ENCODE data around the gene ATCAY.
"Not testable (repeated sequence)": the region's sequence is repeated elsewhere in the genome, so short reads cannot be mapped to it uniquely, and the experiment has no call there.

The ATCAY gene

DNA sequence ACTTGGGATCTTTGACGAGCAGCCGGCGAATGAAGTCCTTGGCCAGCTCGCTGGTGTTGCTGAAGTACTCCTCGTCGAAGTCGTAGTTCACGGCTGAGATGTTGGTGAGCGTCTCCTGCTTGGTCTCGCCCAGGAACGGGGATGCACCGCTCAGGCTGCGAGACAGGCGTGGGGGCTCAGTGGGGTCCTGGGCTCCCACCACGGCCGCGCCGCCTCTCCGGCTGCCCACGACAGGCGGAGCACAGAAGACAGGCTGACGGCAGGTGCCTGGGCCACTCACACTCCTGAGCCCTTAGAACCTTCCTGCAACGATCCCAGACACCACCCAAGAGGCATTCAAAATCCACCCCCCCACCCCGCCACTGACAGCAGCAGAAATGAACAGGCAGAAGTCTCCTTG, 80.5 kb downstream of the ATCAY start:
- no peak overlapping the region for H3K4me3 ChIP-seq (ENCODE audit: low read length)
- no peaks in the 10 kb centered on the region for H3K27me3 ChIP-seq (ENCODE audit: control insufficient read depth, insufficient read depth, low read length)
- H3K36me3 ChIP-seq (ENCODE audit: control insufficient read depth, insufficient read depth, low read length) = peaks cover 5% of the 10 kb centered on the region
- peaks cover 5% of the 10 kb centered on the region for H3K4me1 ChIP-seq (ENCODE audit: control insufficient read depth, insufficient read depth, low read length)
- no peaks in the 10 kb centered on the region for H3K9me3 ChIP-seq (ENCODE audit: control insufficient read depth, low read length)
- H3K9ac ChIP-seq (ENCODE audit: low read length) = no peak overlapping the region

DNA sequence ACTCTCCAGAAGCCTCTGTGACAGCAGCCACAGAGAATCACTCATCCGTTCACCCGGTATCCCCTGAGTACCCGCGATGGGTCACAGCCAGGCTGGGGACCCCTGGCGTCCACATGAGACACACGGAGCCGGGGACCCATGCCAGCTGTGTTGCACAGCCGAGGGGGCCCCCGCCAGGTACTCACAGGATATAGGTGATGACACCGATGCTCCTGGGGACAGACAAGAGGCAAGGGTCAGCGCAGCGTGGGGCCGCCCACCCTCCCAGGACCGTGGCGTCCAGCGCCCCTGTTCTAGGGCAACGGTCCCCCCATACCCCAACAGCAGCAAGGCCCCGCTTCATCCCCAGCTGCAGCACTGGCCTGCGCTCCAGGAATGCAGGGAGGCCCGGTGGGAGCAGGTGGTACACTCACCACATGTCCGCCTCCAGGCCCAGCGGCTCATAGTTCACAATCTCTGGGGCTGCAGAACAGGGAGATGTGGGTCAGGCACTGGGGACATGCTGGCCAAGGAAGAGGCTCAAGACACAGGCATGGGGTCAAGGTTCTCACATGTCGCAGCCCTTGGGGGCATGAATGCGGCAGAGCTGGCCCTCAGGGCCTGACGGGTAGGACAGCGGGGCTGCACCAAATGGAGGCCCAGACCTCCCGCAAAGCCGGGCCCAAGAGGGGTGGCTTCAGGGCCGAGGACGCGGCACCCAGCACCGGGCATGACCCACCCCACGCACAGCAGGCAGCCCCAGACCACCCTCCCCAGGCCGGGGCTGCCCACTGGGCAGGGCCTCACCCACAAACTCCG, 83.2 kb downstream of the ATCAY start:
- H3K4me3 ChIP-seq (ENCODE audit: low read length) = no peak overlapping the region
- H3K9me3 ChIP-seq (ENCODE audit: control insufficient read depth, low read length) = no peaks in the 10 kb centered on the region
- H3K27me3 ChIP-seq (ENCODE audit: control insufficient read depth, insufficient read depth, low read length) = no peaks in the 10 kb centered on the region
- no peak overlapping the region for H3K9ac ChIP-seq (ENCODE audit: low read length)
- peaks cover 24% of the 10 kb centered on the region for H3K4me1 ChIP-seq (ENCODE audit: control insufficient read depth, insufficient read depth, low read length)
- H3K36me3 ChIP-seq (ENCODE audit: control insufficient read depth, insufficient read depth, low read length) = peaks cover 5% of the 10 kb centered on the region

DNA sequence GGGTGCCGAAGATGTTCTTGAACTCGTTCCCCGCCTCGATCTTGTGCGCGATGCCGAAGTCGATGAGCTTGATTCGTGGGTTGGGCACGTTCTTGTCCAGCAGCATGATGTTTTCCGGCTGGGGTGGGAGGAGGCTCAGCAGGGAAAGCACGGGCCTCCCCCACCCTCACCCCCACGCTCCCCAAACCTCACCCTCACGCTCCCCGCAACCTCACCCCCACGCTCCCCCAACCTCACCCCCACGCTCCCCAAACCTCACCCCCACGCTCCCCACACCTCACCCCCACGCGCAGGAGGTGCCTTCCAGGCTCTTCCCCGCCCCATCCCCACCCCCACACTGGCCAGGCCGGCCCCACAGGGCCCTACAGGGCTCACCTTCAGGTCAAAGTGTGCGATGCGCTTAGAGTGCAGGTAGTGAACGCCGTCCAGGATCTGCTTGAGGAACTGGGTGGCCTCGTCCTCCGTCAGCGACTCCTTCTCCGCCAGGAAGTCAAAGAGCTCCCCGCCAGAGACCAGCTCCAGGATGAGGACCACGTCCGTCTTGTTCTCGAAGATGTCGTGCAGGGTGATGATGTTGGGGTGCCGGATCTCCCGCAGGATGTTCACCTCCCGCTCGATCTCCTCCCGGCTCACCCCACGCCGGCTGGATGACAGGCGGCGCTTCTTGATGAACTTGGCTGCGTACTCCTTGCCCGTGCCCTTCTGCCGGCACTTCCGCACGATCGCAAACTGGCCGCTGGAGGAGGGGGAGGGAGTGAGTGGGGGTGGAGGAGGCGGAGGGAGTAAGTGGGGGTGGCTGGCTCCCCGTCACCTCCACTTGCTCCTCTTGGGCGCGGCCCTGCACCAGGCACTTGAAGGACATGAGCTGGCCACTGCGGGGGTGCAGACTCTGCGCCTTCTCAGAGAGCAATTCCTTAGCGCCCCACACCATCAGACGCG, 84.0 kb downstream of the ATCAY start:
- Histone ChIP-seq H3K9me3 (ENCODE audit: control insufficient read depth, low read length) (no peaks in the 10 kb centered on the region), H3K36me3 (ENCODE audit: control insufficient read depth, insufficient read depth, low read length) (peaks cover 5% of the 10 kb centered on the region), H3K27me3 (ENCODE audit: control insufficient read depth, insufficient read depth, low read length) (no peaks in the 10 kb centered on the region), H3K4me1 (ENCODE audit: control insufficient read depth, insufficient read depth, low read length) (peaks cover 33% of the 10 kb centered on the region), H3K9ac (ENCODE audit: low read length) (no peak overlapping the region), H3K4me3 (ENCODE audit: low read length) (no peak overlapping the region)

DNA sequence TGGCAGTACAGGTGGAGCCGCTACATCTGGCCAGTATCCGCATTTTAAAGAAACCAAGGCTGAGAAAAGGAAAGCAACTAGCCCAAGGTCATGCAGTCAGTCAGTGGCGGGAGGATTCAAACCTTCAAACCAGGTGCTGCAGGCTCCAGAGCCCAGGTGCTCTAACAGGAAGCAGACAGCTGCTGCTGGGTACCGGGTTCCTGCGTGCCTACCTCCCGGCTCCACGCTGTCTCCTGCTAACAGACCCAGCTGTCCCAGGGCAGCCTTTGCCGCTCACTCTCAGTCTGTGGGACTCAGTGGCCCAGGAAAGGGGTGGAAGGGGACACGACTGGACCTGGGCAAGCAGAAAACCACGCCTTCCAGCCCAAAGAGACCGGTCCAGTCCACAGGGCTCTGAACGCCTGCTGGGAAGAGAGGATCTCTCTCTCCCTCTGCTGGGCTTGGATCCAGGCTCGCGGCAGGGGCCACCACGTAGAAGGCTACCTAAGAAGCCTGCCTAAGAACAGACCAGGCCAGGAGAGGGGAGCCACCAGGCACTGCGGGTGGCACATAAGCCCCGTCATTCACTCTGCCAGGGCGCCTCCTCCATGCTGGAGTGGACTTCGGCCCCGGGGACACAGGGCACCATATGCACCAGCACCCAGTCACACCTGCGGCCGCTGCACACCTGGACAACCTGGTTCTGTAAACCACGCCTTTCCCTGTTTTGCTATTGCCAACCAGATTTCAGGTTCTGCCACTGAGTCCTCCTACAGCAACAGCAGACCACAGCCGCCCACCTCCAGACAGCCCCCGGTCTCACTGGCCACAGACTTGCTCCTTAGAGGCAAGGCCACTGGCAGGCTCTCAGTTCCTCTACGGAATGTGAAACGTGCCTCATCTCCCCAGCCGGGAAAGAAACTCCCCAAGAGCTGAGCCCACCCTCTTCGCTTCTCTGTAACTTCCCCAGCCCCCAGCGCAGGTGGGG, 85.8 kb downstream of the ATCAY start:
- H3K9ac ChIP-seq (ENCODE audit: low read length) = peak overlapping the region; percentile 56
- no peaks in the 10 kb centered on the region for H3K27me3 ChIP-seq (ENCODE audit: control insufficient read depth, insufficient read depth, low read length)
- H3K4me1 ChIP-seq (ENCODE audit: control insufficient read depth, insufficient read depth, low read length) = peaks cover 41% of the 10 kb centered on the region
- peaks cover 3% of the 10 kb centered on the region for H3K36me3 ChIP-seq (ENCODE audit: control insufficient read depth, insufficient read depth, low read length)
- H3K4me3 ChIP-seq (ENCODE audit: low read length) = peak overlapping the region; percentile 42
- no peaks in the 10 kb centered on the region for H3K9me3 ChIP-seq (ENCODE audit: control insufficient read depth, low read length)

DNA sequence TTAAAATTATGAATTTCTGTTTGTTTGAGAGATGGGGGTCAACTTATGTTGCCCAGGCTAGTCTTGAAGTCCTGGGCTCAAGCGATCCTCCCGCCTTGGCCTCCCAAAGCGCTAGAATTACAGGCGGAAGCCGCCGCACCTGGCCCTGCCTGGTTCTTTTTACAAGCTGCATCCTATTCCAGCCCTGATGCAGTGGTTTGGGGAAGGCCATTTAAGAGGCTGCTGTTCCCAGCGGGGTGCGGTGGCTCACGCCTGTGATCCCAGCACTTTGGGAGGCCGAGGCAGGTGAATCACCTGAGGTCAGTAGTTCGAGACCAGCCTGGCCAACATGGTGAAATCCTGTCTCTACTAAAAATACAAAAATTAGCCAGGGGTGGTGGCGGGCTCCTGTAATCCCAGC, 87.5 kb downstream of the ATCAY start:
- H3K9me3 ChIP-seq (ENCODE audit: control insufficient read depth, low read length); H3K27me3 ChIP-seq (ENCODE audit: control insufficient read depth, insufficient read depth, low read length); H3K4me3 ChIP-seq (ENCODE audit: low read length); H3K36me3 ChIP-seq (ENCODE audit: control insufficient read depth, insufficient read depth, low read length): not testable (repeated sequence)
- H3K4me1 ChIP-seq (ENCODE audit: control insufficient read depth, insufficient read depth, low read length) = peaks cover 43% of the 10 kb centered on the region
- H3K9ac ChIP-seq (ENCODE audit: low read length) = peak overlapping the region; percentile 52

DNA sequence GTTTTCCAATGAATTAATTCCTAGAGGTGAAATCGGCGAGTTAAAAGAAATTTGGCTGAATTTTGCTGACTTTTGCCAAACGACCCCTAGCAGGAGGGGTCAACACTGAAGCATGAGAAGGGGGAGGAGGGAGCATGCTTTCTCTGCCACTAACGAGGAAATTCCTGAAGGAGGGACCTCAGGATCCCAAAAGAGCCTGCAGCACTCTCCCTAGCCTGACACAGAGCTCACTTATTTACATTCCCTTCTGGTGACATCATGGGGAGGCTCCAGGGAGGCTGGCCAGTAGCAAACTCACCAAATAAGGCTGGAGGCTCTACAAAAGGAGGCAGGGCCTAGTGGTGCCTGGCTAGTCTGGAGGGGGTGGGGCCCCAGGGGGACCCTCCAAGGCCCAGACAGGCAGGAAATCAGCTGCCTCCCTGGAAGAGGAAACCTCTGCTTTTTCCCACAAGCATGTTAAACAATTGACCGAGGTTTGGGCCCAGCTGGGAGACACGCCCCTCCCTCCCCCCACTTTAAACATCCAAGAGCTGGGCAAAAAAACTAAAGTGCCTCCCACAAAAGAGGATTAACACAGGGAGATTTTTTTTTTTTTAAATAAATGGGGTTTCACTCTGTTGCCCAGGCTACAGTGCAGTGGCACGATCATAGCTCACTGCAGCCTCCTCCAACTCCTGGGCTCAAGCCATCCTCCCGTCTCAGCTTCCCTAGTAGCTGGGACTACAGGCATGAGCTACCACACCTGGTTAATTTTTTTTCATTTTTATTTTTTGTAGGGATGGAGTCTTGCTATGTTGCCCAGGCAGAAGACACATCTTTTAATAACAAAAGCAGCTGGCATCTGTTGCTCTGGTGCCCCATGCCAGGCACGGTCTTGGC, 88.3 kb downstream of the ATCAY start:
- peak overlapping the region; percentile 71 for H3K4me3 ChIP-seq (ENCODE audit: low read length)
- peaks cover 43% of the 10 kb centered on the region for H3K4me1 ChIP-seq (ENCODE audit: control insufficient read depth, insufficient read depth, low read length)
- peak overlapping the region; percentile 98 for H3K9ac ChIP-seq (ENCODE audit: low read length)
- no peaks in the 10 kb centered on the region for H3K36me3 ChIP-seq (ENCODE audit: control insufficient read depth, insufficient read depth, low read length)
- H3K9me3 ChIP-seq (ENCODE audit: control insufficient read depth, low read length) = no peaks in the 10 kb centered on the region
- H3K27me3 ChIP-seq (ENCODE audit: control insufficient read depth, insufficient read depth, low read length) = no peaks in the 10 kb centered on the region

DNA sequence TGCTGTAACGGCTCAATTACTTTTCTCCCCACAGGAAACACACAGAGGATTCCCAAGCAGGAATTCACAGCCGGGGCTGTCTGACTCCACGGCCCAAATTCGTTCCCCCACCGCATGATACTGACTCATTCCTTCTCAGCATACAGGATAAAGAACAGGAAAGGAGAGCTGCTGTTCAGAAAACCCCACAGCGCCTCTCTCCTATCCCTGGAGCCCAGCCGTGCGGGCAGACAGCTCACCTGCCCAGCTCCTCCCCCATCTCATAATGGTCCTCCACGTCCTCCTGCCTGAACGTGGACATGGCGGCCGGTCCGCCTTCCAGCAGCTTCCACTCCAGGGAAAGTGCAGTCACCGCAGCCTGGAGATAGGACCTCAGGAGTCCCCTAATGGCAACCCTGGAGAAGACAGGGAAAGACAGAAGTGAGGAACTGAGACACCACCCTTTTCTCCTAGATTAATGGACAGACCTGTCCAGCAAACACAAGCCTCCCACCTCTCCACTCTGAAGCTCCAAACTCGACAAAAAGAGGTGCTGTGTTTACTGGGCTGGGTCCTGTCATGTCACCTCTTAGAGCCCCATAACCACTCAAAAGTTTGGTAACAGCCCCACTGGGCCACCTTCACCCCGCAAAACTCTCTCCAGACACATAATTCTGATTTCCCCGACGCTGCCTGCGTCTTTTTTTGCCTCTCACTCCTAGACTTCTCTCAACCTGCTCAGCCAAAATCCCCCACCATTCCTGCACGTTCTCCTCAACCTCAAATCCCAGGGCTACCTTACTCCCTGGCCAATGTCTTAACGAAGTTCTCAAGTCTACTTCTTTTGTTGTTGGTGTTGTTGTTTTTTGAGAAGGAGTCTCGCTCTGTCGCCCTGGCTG, 89.2 kb downstream of the ATCAY start:
- Histone ChIP-seq H3K27me3 (ENCODE audit: control insufficient read depth, insufficient read depth, low read length) (no peaks in the 10 kb centered on the region), H3K9me3 (ENCODE audit: control insufficient read depth, low read length) (no peaks in the 10 kb centered on the region), H3K9ac (ENCODE audit: low read length) (peak overlapping the region; percentile 98), H3K4me1 (ENCODE audit: control insufficient read depth, insufficient read depth, low read length) (peaks cover 43% of the 10 kb centered on the region), H3K4me3 (ENCODE audit: low read length) (peak overlapping the region; percentile 71), H3K36me3 (ENCODE audit: control insufficient read depth, insufficient read depth, low read length) (no peaks in the 10 kb centered on the region)

DNA sequence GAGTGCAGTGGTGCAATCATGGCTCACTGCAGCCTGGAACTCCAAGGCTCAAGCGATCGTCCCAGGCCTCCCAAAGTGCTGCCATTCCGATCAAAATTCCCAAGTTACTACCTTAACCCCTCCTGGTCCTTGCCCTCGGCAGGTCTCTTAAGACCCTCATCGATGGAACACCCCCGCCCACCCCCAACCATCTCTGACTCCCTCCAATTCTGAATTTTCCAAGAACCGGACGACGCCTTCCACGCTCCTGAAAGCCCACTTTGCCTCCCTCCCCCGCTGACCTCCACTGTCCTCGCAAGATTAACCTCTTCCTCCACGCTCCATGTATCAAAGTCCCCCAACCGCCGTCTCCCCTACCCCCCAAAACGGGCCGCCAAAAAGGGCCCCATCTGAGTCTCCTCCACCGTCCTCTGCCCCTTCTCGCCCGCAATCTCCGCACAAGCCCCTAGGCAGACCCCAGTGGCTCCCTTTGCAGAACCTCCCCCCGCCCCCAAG, 89.9 kb downstream of the ATCAY start:
- H3K27me3 ChIP-seq (ENCODE audit: control insufficient read depth, insufficient read depth, low read length) = no peaks in the 10 kb centered on the region
- H3K36me3 ChIP-seq (ENCODE audit: control insufficient read depth, insufficient read depth, low read length) = no peaks in the 10 kb centered on the region
- H3K9ac ChIP-seq (ENCODE audit: low read length) = peak overlapping the region; percentile 98
- H3K9me3 ChIP-seq (ENCODE audit: control insufficient read depth, low read length) = no peaks in the 10 kb centered on the region
- peak overlapping the region; percentile 71 for H3K4me3 ChIP-seq (ENCODE audit: low read length)
- peaks cover 43% of the 10 kb centered on the region for H3K4me1 ChIP-seq (ENCODE audit: control insufficient read depth, insufficient read depth, low read length)

DNA sequence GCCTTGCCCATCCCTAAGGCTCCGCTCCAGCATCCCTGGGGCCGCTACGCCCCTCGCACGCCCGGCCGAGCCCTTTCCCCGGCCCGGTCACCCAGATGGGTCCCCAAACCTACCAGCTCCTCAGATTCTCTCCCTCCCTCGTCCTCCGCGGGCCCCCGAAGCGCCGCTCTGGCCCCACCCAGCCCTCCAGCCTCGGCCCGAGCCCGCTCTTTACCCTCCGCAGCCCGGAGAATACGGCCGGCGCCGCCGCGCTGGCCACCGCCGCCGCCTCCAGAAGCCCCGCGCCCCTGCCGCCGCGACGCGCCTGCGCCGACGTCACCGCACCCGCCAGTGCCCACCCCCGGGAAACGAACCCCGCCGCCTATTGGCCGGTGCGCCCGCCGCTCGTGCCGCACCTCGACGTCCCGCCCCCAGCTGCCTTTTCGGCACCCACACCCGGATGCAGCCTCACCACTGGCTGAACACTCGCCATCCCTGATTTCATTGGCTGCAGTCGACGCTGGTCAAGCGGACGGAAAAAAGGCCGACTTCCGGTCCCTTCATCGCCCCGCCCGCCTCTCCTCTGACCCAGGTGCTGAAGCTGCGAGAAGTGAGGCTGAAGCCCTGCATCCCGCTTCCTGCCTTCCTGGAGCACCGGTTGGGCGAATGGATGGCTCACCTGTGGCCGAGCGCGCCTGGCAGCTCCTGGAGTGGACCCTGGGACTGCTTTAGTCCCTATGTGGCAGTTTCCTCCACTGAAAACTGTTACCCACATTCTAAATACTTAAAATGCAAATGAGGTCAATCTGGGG, 90.5 kb downstream of the ATCAY start, which contains the start of gene DAPK3:
DAPK3 (minus strand) TSS at position 292 of the 791 bp plus-strand sequence. CDS start 1,364 bp downstream, outside the sequence.
- Histone ChIP-seq H3K4me3 (ENCODE audit: low read length) (peak within 1 kb of the TSS; percentile 71), H3K4me1 (ENCODE audit: control insufficient read depth, insufficient read depth, low read length) (peaks cover 38% of the 10 kb centered on the region), H3K36me3 (ENCODE audit: control insufficient read depth, insufficient read depth, low read length) (no peaks in the 10 kb centered on the region), H3K9me3 (ENCODE audit: control insufficient read depth, low read length) (no peaks in the 10 kb centered on the region), H3K27me3 (ENCODE audit: control insufficient read depth, insufficient read depth, low read length) (no peaks in the 10 kb centered on the region), H3K9ac (ENCODE audit: low read length) (peak within 1 kb of the TSS; percentile 98)
